BLaER1 treated with 17β-estradiol and CSF1 and Interleukin-3, amounts not matched to agents 10 nM and 100 nM (cell line): ENCODE data around the gene PSMB7.

Experiments used
- H3K27ac ChIP-seq, 11 experiments: shearing (Covaris generic); formaldehyde crosslinking; 2 replicates each; pipeline ENCODE4 v1.8.1; 2022
- H3K27me3 ChIP-seq, 11 experiments: shearing (Covaris generic); formaldehyde crosslinking; 2 replicates each; pipeline ENCODE4 v1.8.1; 2022
- H3K36me3 ChIP-seq, 11 experiments: shearing (Covaris generic); formaldehyde crosslinking; 2 replicates each; pipeline ENCODE4 v1.8.1; 2022
- H3K4me1 ChIP-seq, 10 experiments: shearing (Covaris generic); formaldehyde crosslinking; 2 replicates each; pipeline ENCODE4 v1.8.1; 2022
- H3K4me2 ChIP-seq, 11 experiments: shearing (Covaris generic); formaldehyde crosslinking; 2 replicates each; pipeline ENCODE4 v1.8.1; 2022
- H3K4me3 ChIP-seq, 10 experiments: shearing (Covaris generic); formaldehyde crosslinking; 2 replicates each; pipeline ENCODE4 v1.8.1; 2022
- H3K9ac ChIP-seq, 11 experiments: shearing (Covaris generic); formaldehyde crosslinking; 2 replicates each; pipeline ENCODE4 v1.8.1; 2022
- H3K9me3 ChIP-seq, 11 experiments: shearing (Covaris generic); formaldehyde crosslinking; replicated peaks in 1 of 11; 2 replicates each; pipeline ENCODE4 v1.8.1; 2022
- H4K20me1 ChIP-seq, 11 experiments: shearing (Covaris generic); formaldehyde crosslinking; 2 replicates each; pipeline ENCODE4 v1.8.1; 2022
- Cebpa-rat ChIP-seq, 11 experiments: shearing (Covaris generic); IDR thresholded peaks; 2 replicates each; pipeline ENCODE4 v1.8.1; 2022

PSMB7 gene

DNA sequence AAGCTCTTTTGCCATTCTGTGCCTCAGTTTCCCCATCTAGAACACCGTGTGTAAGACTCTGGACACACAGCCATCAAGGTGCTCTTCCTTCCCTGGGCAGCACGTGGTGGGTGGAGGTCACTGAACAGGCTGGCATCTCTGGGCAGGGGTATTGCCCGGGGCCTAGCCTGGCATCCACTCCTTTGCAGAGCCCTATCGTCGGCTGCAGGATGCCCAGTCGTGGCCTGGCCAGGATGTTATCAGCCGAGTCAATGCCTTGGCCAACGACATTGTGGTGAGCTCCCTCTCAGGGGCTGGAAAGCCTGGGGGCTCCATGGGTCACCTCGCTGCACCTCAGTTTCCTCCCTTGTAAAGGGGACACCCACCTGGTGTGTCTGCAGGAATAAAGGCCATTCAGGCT lies 39.1 kb upstream of the PSMB7 start:
- Histone ChIP-seq H3K27ac (no peak overlapping the region), H3K9me3 (no peaks in the 10 kb centered on the region), H3K27me3 (peaks cover 0 to 8% (median 0%) of the 10 kb centered on the region in 11 experiments; a peak in 1 of 22 replicates), H3K36me3 (no peaks in the 10 kb centered on the region), H3K9ac (no peak overlapping the region), H3K4me2 (no peak overlapping the region), H3K4me3 (no peak overlapping the region), H3K4me1 (no peaks in the 10 kb centered on the region), H4K20me1 (no peaks in the 10 kb centered on the region; a peak in 1 of 22 replicates)
- no peak for TF ChIP-seq Cebpa-rat (IDR thresholded peaks at IDR 0.05)

- peaks cover 0 to 8% (median 0%) of the 10 kb centered on the region in 11 experiments; a peak in 1 of 22 replicates for H3K27me3 ChIP-seq
- H3K36me3 ChIP-seq = no peaks in the 10 kb centered on the region
- no peak overlapping the region for H3K4me2 ChIP-seq
- TF ChIP-seq Cebpa-rat (IDR thresholded peaks at IDR 0.05) = no peak
- H3K27ac ChIP-seq = no peak overlapping the region
- no peak overlapping the region for H3K9ac ChIP-seq
- H4K20me1 ChIP-seq = no peaks in the 10 kb centered on the region; a peak in 1 of 22 replicates
- no peaks in the 10 kb centered on the region for H3K9me3 ChIP-seq
- no peak overlapping the region for H3K4me3 ChIP-seq
- no peaks in the 10 kb centered on the region for H3K4me1 ChIP-seq
Measured at GRCh38 chr9:124453586-124454191, 38.4 kb upstream of the PSMB7 start.

GRCh38 chr9:124452841-124453585 lies 37.8 kb upstream of the PSMB7 start:
- H3K9ac ChIP-seq = no peak overlapping the region
- no peak overlapping the region for H3K4me2 ChIP-seq
- no peak for TF ChIP-seq Cebpa-rat (IDR thresholded peaks at IDR 0.05)
- H3K4me1 ChIP-seq = no peaks in the 10 kb centered on the region
- H3K27ac ChIP-seq = no peak overlapping the region
- H3K9me3 ChIP-seq = no peaks in the 10 kb centered on the region
- no peaks in the 10 kb centered on the region; a peak in 1 of 22 replicates for H4K20me1 ChIP-seq
- no peak overlapping the region for H3K4me3 ChIP-seq
- no peaks in the 10 kb centered on the region for H3K36me3 ChIP-seq
- H3K27me3 ChIP-seq = peaks cover 0 to 8% (median 0%) of the 10 kb centered on the region in 11 experiments; a peak in 1 of 22 replicates

DNA sequence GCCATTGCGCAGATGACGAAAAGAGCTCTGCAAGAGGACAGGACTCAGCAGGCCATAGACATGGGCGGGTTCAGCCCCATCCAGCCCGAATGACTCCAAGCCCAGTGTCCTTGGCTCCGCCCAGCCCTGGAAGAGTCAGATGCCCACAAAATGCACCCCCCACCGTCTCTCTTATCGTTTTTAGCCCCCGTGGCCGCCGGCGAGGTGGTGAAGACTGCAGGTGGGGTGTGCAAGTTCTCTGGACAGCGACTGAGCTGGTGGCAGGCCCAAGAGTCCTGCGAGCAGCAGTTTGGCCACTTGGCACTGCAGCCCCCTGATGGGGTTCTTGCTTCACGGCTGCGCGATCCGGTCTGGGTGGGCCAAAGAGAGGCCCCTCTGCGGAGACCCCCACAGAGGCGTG lies 37.1 kb upstream of the PSMB7 start:
- no peaks in the 10 kb centered on the region for H3K4me1 ChIP-seq
- no peak overlapping the region for H3K9ac ChIP-seq
- H4K20me1 ChIP-seq = no peaks in the 10 kb centered on the region; a peak in 1 of 22 replicates
- no peaks in the 10 kb centered on the region for H3K36me3 ChIP-seq
- no peak for TF ChIP-seq Cebpa-rat (IDR thresholded peaks at IDR 0.05)
- no peak overlapping the region for H3K4me3 ChIP-seq
- peaks cover 0 to 8% (median 0%) of the 10 kb centered on the region in 11 experiments; a peak in 1 of 22 replicates for H3K27me3 ChIP-seq
- H3K4me2 ChIP-seq = no peak overlapping the region
- H3K27ac ChIP-seq = no peak overlapping the region
- H3K9me3 ChIP-seq = no peaks in the 10 kb centered on the region

DNA sequence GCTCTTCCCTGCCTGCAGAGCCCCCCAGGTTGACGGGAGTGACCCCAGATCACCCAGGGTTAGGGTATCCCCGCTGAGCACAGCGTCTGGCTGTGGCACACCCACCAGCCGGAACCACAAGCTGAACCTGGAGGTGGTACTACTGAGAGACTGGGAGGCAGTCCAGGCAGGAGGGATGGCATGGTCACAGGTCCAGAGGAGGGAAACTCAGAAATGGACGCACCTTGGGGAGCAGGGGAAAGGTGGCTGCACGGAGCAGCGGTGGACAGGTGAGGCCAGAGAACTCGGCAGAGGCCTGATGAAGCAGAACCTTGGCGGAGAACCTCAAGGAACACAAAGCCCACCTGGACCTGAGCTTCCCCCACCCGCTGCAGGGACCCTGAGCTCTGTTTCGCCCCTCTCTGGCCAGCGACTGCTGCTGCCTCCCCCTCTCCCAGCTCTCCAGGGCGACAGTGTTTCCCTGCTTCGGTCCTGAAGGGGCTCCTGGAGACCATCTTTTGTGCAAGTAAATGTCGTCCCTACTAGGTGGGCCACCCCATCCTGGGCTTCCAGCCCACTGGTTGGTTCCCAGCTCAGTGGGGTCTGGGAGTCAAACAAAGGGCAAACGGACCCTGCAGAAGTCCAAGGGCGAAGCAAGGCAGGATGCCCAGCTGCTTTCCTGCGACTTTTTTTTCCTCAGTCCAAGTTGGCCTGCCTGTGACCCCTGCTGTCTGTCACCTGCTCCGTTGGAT lies 35.9 kb upstream of the PSMB7 start:
- no peak overlapping the region for H3K9ac ChIP-seq
- no peak for TF ChIP-seq Cebpa-rat (IDR thresholded peaks at IDR 0.05)
- H3K4me1 ChIP-seq = no peaks in the 10 kb centered on the region
- H3K9me3 ChIP-seq = no peaks in the 10 kb centered on the region
- H3K27me3 ChIP-seq = peaks cover 0 to 8% (median 0%) of the 10 kb centered on the region in 11 experiments; a peak in 1 of 22 replicates
- H3K4me2 ChIP-seq = no peak overlapping the region
- H4K20me1 ChIP-seq = no peaks in the 10 kb centered on the region; a peak in 1 of 22 replicates
- no peak overlapping the region for H3K27ac ChIP-seq
- H3K36me3 ChIP-seq = no peaks in the 10 kb centered on the region
- no peak overlapping the region for H3K4me3 ChIP-seq

DNA sequence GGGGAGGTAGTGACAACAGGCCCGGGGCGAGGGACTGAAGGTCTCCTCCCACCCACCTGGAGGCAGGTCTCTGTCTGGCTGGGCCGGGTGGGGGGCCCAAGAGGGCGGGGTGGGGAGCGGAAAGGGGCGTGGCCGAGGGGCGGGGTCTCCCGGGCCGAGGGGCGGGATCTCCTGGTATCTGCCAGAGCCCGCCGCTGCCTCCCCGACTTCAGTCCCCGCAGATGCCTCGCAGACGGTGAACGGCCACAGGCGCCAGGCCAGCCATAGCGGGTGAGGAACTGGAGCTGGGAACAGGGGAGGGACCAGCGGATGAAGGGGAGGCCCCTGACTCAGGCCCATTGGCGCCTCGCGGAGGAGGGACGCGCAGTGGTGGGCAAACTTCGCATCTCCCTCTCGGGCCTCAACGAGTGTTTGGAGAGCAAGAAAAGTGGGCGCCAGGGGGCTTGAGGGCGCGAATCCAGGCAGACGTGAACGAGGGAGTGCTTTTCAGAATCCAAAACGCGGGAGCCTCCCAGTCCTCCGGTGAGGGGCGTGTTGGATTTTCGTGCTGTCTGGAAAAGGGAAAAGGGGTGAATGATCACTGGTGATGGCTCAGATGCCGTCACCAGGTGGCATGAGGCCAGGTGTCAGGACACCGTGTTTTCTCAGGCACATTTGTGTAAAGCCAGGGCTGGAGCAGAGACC lies 35.1 kb upstream of the PSMB7 start, which contains the start of gene ADGRD2:
Gene ADGRD2 (plus strand): TSS at position 211 of the 684 bp plus-strand sequence. CDS start 1,216 bp downstream, outside the sequence.
- no peaks in the 10 kb centered on the region; a peak in 1 of 22 replicates for H4K20me1 ChIP-seq
- TF ChIP-seq Cebpa-rat (IDR thresholded peaks at IDR 0.05) = no peak
- peaks cover 0 to 8% (median 0%) of the 10 kb centered on the region in 11 experiments; a peak in 1 of 22 replicates for H3K27me3 ChIP-seq
- no peak within 1 kb of the TSS for H3K4me2 ChIP-seq
- H3K9me3 ChIP-seq = no peaks in the 10 kb centered on the region
- H3K9ac ChIP-seq = no peak within 1 kb of the TSS
- no peaks in the 10 kb centered on the region for H3K36me3 ChIP-seq
- H3K27ac ChIP-seq = no peak within 1 kb of the TSS
- H3K4me3 ChIP-seq = no peak within 1 kb of the TSS
- no peaks in the 10 kb centered on the region for H3K4me1 ChIP-seq

DNA sequence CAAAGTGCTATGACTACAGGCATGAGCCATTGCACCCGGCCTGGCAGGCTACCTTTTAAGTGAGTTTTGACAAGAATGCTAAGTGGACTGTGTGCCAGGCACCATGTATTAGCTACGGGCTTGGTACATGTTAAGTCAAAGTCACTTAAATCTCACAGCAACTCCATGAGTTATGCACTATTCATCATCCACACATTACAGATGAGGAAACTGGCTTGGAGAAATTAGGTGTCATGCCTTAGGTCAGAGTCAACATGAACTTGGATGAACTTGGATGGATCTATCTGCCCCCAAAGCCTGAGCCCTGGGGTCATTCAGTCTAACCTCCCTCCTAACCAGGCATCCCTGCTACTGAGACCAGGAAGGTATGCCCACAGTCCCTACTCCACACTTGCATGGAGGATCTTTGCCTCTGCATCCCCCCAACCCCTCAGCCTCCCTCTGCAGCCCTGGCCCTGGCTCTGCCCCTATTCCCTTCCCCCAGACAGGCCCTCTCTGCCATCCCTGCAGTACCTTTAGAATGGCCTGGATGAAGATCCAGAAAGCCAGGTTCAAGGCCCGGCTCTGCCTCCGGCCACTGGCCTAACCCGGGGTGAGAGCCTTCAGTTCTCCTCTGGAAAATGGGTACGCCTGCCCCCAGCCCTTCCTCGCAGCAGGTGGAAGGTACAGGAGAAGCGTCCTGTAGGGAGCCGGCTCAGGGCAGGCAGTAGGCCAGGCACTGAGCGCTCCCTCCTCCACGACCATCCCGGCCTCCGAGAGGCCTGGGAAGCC lies 34.3 kb upstream of the PSMB7 start:
- H3K4me3 ChIP-seq = no peak overlapping the region
- TF ChIP-seq Cebpa-rat (IDR thresholded peaks at IDR 0.05) = no peak
- no peak overlapping the region for H3K4me2 ChIP-seq

DNA sequence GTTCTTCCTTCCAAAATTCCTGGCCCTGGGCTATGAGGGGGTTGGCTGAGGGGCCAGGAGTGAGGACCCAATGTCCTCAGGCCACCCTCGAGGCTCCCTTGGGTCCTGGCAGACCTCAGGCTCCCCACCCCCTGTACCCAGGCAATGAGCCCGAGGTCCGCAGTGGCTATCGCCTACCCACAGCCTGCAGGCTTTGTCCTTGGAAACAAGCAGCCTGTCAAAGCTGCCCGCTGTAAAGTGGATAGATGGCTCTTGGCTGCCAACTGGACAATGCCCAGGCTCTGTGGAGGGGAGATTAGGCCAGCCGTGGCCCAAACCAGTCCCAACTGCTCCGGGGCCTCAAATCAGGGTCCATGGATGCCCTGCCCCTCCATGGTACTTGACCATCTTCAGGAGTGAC lies 32.8 kb upstream of the PSMB7 start:
- no peak overlapping the region for H3K9ac ChIP-seq
- no peak for TF ChIP-seq Cebpa-rat (IDR thresholded peaks at IDR 0.05)

More for the DNA sequence above, 34.3 kb upstream of the PSMB7 start:
- Histone ChIP-seq H3K9ac (no peak overlapping the region), H3K27me3 (peaks cover 0 to 8% (median 0%) of the 10 kb centered on the region in 11 experiments; a peak in 1 of 22 replicates), H4K20me1 (no peaks in the 10 kb centered on the region; a peak in 1 of 22 replicates), H3K36me3 (no peaks in the 10 kb centered on the region), H3K27ac (no peak overlapping the region), H3K4me1 (no peaks in the 10 kb centered on the region), H3K9me3 (no peaks in the 10 kb centered on the region)

More for the DNA sequence above, 32.8 kb upstream of the PSMB7 start:
- peaks cover 0 to 3% (median under 1%) of the 10 kb centered on the region in 10 experiments; a peak in 13 of 20 replicates for H3K4me1 ChIP-seq
- H3K4me3 ChIP-seq = no peak overlapping the region
- no peak overlapping the region for H3K27ac ChIP-seq
- peaks cover 0 to 8% (median 0%) of the 10 kb centered on the region in 11 experiments; a peak in 1 of 22 replicates for H3K27me3 ChIP-seq
- H4K20me1 ChIP-seq = no peaks in the 10 kb centered on the region; a peak in 1 of 22 replicates
- no peak overlapping the region for H3K4me2 ChIP-seq
- H3K9me3 ChIP-seq = no peaks in the 10 kb centered on the region
- no peaks in the 10 kb centered on the region for H3K36me3 ChIP-seq
